KMS-11 (cell line): ENCODE data around the gene PVR.

Experiments
- H2AFZ ChIP-seq: fragments of 200-600 bp; sonication (generic); 2 replicates; pipeline ENCODE4 v1.6.1; 2016; ENCODE audit warnings: antibody characterized with exemption, mixed run types, low read depth
- H3K27ac ChIP-seq: fragments of 200-600 bp; sonication (generic); 2 replicates; pipeline ENCODE4 v1.6.1; 2016; ENCODE audit warnings: mild to moderate bottlenecking, mixed run types
- H3K27me3 ChIP-seq: fragments of 200-600 bp; sonication (generic); 2 replicates; pipeline ENCODE4 v1.6.1; 2017; ENCODE audit warnings: mild to moderate bottlenecking, low read depth, mixed run types, moderate library complexity; ENCODE audit not compliant: insufficient read depth
- H3K36me3 ChIP-seq: fragments of 200-600 bp; sonication (generic); 2 replicates; pipeline ENCODE4 v1.6.1; 2017; ENCODE audit warnings: mild to moderate bottlenecking, mixed run types; ENCODE audit not compliant: insufficient read depth
- H3K4me1 ChIP-seq: fragments of 200-600 bp; sonication (generic); 2 replicates; pipeline ENCODE4 v1.6.1; 2016; ENCODE audit warnings: mild to moderate bottlenecking, low read depth, mixed run types; ENCODE audit not compliant: poor library complexity, severe bottlenecking
- H3K4me2 ChIP-seq: fragments of 200-600 bp; sonication (generic); 2 replicates; pipeline ENCODE4 v1.7.0; 2016; ENCODE audit warnings: mild to moderate bottlenecking, mixed run types
- H3K4me3 ChIP-seq: fragments of 200-600 bp; sonication (generic); IDR thresholded peaks from 2 replicates; pipeline ENCODE4 v1.6.1; 2017; ENCODE audit warnings: low read depth, low read length, mixed read lengths; ENCODE audit not compliant: insufficient read depth
- H3K79me2 ChIP-seq: fragments of 200-600 bp; sonication (generic); 2 replicates; pipeline ENCODE4 v1.6.1; 2016; ENCODE audit warnings: low read depth, mixed run types; ENCODE audit not compliant: insufficient read depth
- H3K9ac ChIP-seq: fragments of 200-600 bp; sonication (generic); 2 replicates; pipeline ENCODE4 v1.6.1; 2016; ENCODE audit warnings: mild to moderate bottlenecking, mixed run types
- H4K20me1 ChIP-seq: fragments of 200-600 bp; sonication (generic); 2 replicates; pipeline ENCODE4 v1.6.1; 2016; ENCODE audit warnings: mild to moderate bottlenecking, mixed run types; ENCODE audit not compliant: insufficient read depth
- CTCF ChIP-seq: fragments of 200-600 bp; sonication (generic); conservative IDR thresholded peaks from 2 replicates; pipeline ENCODE4 v1.6.1; 2017; ENCODE audit warnings: low read depth, mild to moderate bottlenecking, antibody characterized with exemption, low read length, moderate library complexity, mixed read lengths

Gene PVR

GRCh38 chr19:44675521-44675920, 31.8 kb downstream of the PVR start:
- no peak overlapping the region for H2AFZ ChIP-seq
- no peak for TF ChIP-seq CTCF
- H3K4me1 ChIP-seq: no peaks in the 10 kb centered on the region
- H3K4me2 ChIP-seq: no peak overlapping the region
- no peak overlapping the region for H3K4me3 ChIP-seq
- no peaks in the 10 kb centered on the region for H3K79me2 ChIP-seq
- no peak overlapping the region for H3K9ac ChIP-seq
- H4K20me1 ChIP-seq: no peaks in the 10 kb centered on the region
- no peak overlapping the region for H3K27ac ChIP-seq
- no peaks in the 10 kb centered on the region for H3K27me3 ChIP-seq
- H3K36me3 ChIP-seq: no peaks in the 10 kb centered on the region

- H3K79me2 ChIP-seq: no peaks in the 10 kb centered on the region
- 0 out of 2 replicates have a peak overlapping the region, but pooled peaks have one; percentile 7 for H2AFZ ChIP-seq
- no peaks in the 10 kb centered on the region for H3K4me1 ChIP-seq
- H3K4me3 ChIP-seq: no peak overlapping the region
- no peak overlapping the region for H3K4me2 ChIP-seq
- H4K20me1 ChIP-seq: no peaks in the 10 kb centered on the region
- H3K27ac ChIP-seq: no peak overlapping the region
- no peak overlapping the region for H3K9ac ChIP-seq
- no peaks in the 10 kb centered on the region for H3K27me3 ChIP-seq
- no peak for TF ChIP-seq CTCF
- no peaks in the 10 kb centered on the region for H3K36me3 ChIP-seq
Observed at GRCh38 chr19:44677019-44677811, 33.5 kb downstream of the PVR start.

GRCh38 chr19:44680536-44680935, 36.8 kb downstream of the PVR start:
- no peaks in the 10 kb centered on the region for H3K27me3 ChIP-seq
- peaks cover 6% of the 10 kb centered on the region for H3K4me1 ChIP-seq
- no peaks in the 10 kb centered on the region for H3K36me3 ChIP-seq
- no peak overlapping the region for H3K4me3 ChIP-seq
- no peak for TF ChIP-seq CTCF
- H3K79me2 ChIP-seq: no peaks in the 10 kb centered on the region
- no peak overlapping the region for H3K4me2 ChIP-seq
- no peak overlapping the region for H2AFZ ChIP-seq
- no peak overlapping the region for H3K9ac ChIP-seq
- no peak overlapping the region for H3K27ac ChIP-seq
- no peaks in the 10 kb centered on the region for H4K20me1 ChIP-seq

GRCh38 chr19:44681992-44682790, 38.5 kb downstream of the PVR start:
- Histone ChIP-seq H3K4me3 (no peak overlapping the region), H3K27me3 (no peaks in the 10 kb centered on the region), H3K9ac (no peak overlapping the region), H3K4me2 (no peak overlapping the region), H3K27ac (no peak overlapping the region), H4K20me1 (no peaks in the 10 kb centered on the region), H2AFZ (no peak overlapping the region), H3K4me1 (peaks cover 6% of the 10 kb centered on the region), H3K79me2 (no peaks in the 10 kb centered on the region), H3K36me3 (no peaks in the 10 kb centered on the region)
- TF ChIP-seq CTCF: no peak
